A549 (cell line): ENCODE data around the gene RCSD1. TPM values are rescaled to one million over a fixed set of nuclear protein-coding genes. Genes with fewer than 3 reads are reported as not detected.

ENCODE experiments used
- ATAC-seq, 2 experiments: fragments of 200-7000 bp in 1 of 2; fragments of >200 bp in 1 of 2; cut with Nextera tagmentation in 1 of 2; cut with Tn5 transposase in 1 of 2; 3 replicates each; pipeline versions ENCODE4 v1.8.0 to v1.9.1; 2018 to 2020; ENCODE audit warnings: mild to moderate bottlenecking in 1 of 2, moderate library complexity in 1 of 2
- CTCF ChIA-PET: fragments of 300-600 bp; sonication (Branson Sonifier 250); formaldehyde crosslinking; extraction: SDS; loops from one replicate; lab custom pipeline; 2021; ENCODE audit warnings: antibody characterized with exemption, inconsistent platforms; lab: Yijun Ruan, JAX
- POLR2A ChIA-PET: fragments of 350-600 bp; formaldehyde crosslinking; extraction: SDS; loops from one replicate; lab custom pipeline; 2021; ENCODE audit warnings: antibody characterized with exemption, inconsistent platforms; lab: Yijun Ruan, JAX
- DNase-seq, 2 experiments: peaks; one replicate each; pipeline versions ENCODE4 v3.0.0 to v3.0.0-alpha.2; 2011 to 2016; ENCODE audit warnings: low read depth in 1 of 2, low spot score in 1 of 2
- FAIRE-seq: peaks from 2 replicates; lab custom pipeline; 2011; peaks lifted over from hg19 to GRCh38; lab: Jason Lieb, UNC
- H3K27ac ChIP-seq, 2 experiments: fragments of >200 bp; sonication (Bioruptor Twin); formaldehyde crosslinking; 3 replicates each; pipeline ENCODE4 v1.5.1; 2016 to 2017
- H3K4me1 ChIP-seq: fragments of >200 bp; sonication (Bioruptor Twin); formaldehyde crosslinking; 3 replicates; pipeline ENCODE4 v1.6.1; 2016
- H3K4me2 ChIP-seq: fragments of >200 bp; sonication (Bioruptor Twin); formaldehyde crosslinking; 3 replicates; pipeline ENCODE4 v1.6.1; 2016
- H3K4me3 ChIP-seq: fragments of >200 bp; sonication (Bioruptor Twin); formaldehyde crosslinking; 3 replicates; pipeline ENCODE4 v1.5.1; 2016
- H3K9me3 ChIP-seq: fragments of >200 bp; sonication (Bioruptor Twin); formaldehyde crosslinking; 3 replicates; pipeline ENCODE4 v1.6.1; 2016
- ATOH8 ChIP-seq: fragments of 250-450 bp; sonication (Bioruptor Pico); IDR thresholded peaks from 2 replicates; pipeline ENCODE4 v1.5.0; 2020; ENCODE audit warnings: low read depth, mild to moderate bottlenecking, moderate library complexity
- CBX8 ChIP-seq: fragments of 200-600 bp; sonication (generic); IDR thresholded peaks from 2 replicates; pipeline ENCODE4 v1.6.1; 2016
- CEBPB ChIP-seq, 2 experiments: fragments of >200 bp in 1 of 2; sonication (Bioruptor Twin) in 1 of 2; formaldehyde crosslinking in 1 of 2; IDR thresholded peaks; 2 replicates each; pipeline ENCODE4 v1.6.1; 2012 to 2016
- CHD2 ChIP-seq: fragments of 150-350 bp; IDR thresholded peaks from 2 replicates; pipeline ENCODE4 v1.6.1; 2014; ENCODE audit warnings: low read length; ENCODE audit not compliant: partially characterized antibody
- CHD4 ChIP-seq: fragments of 200-600 bp; sonication (generic); IDR thresholded peaks from 2 replicates; pipeline ENCODE4 v1.6.1; 2016; ENCODE audit warnings: antibody characterized with exemption, mild to moderate bottlenecking, borderline replicate concordance
- EHMT2 ChIP-seq: fragments of 200-600 bp; sonication (generic); IDR thresholded peaks from 2 replicates; pipeline ENCODE4 v1.6.1; 2016; ENCODE audit warnings: antibody characterized with exemption, low read depth, mild to moderate bottlenecking, moderate library complexity
- ELK1 ChIP-seq: fragments of 150-350 bp; IDR thresholded peaks from 2 replicates; pipeline ENCODE4 v1.6.1; 2014; ENCODE audit warnings: low read depth, mild to moderate bottlenecking, low read length
- GATA3 ChIP-seq: IDR thresholded peaks from 2 replicates; pipeline ENCODE4 v1.6.1; 2012; ENCODE audit warnings: borderline replicate concordance
- HDAC2 ChIP-seq: fragments of 200-600 bp; sonication (generic); IDR thresholded peaks from 2 replicates; pipeline ENCODE4 v1.6.1; 2016
- HOXA7 ChIP-seq: fragments of 250-450 bp; sonication (Bioruptor Pico); IDR thresholded peaks from 2 replicates; pipeline ENCODE4 v1.5.0; 2020; ENCODE audit warnings: mild to moderate bottlenecking, moderate library complexity
- KDM5A ChIP-seq: fragments of 200-600 bp; sonication (generic); IDR thresholded peaks from 2 replicates; pipeline ENCODE4 v1.6.1; 2016; ENCODE audit warnings: antibody characterized with exemption, mild to moderate bottlenecking
- MAX ChIP-seq: IDR thresholded peaks from 2 replicates; pipeline ENCODE4 v1.6.1; 2012
- MYC ChIP-seq: IDR thresholded peaks from 2 replicates; pipeline ENCODE4 v1.6.1; 2012; ENCODE audit warnings: mild to moderate bottlenecking, inconsistent platforms, low read length, improper control_type of control experiment, borderline replicate concordance
- POLR2AphosphoS2 ChIP-seq: conservative IDR thresholded peaks from 2 replicates; pipeline ENCODE4 v1.6.1; 2012; ENCODE audit warnings: low read length, improper control_type of control experiment, inconsistent platforms
- RARB ChIP-seq: fragments of 250-450 bp; sonication (Bioruptor Pico); IDR thresholded peaks from 2 replicates; pipeline ENCODE4 v1.8.0; 2021; ENCODE audit warnings: mild to moderate bottlenecking, moderate library complexity
- SREBF2 ChIP-seq: fragments of 450-650 bp; IDR thresholded peaks from 2 replicates; pipeline ENCODE4 v1.6.1; 2014; ENCODE audit warnings: mild to moderate bottlenecking, moderate library complexity
- TP53 ChIP-seq: fragments of 250-450 bp; sonication (Bioruptor Pico); IDR thresholded peaks from 2 replicates; pipeline ENCODE4 v1.5.0; 2021; ENCODE audit warnings: mild to moderate bottlenecking, moderate library complexity
- USF2 ChIP-seq: fragments of 450-650 bp; IDR thresholded peaks from 2 replicates; pipeline ENCODE4 v1.6.1; 2014; ENCODE audit warnings: antibody characterized with exemption
- ZC3H11A ChIP-seq: fragments of 450-650 bp; IDR thresholded peaks from 2 replicates; pipeline ENCODE4 v1.6.1; 2014; ENCODE audit warnings: antibody characterized with exemption, mild to moderate bottlenecking
- ZFP36 ChIP-seq: fragments of 450-650 bp; IDR thresholded peaks from 2 replicates; pipeline ENCODE4 v1.6.1; 2014; ENCODE audit warnings: borderline replicate concordance; ENCODE audit not compliant: partially characterized antibody
- WGBS: methylation state at CpG from one replicate; pipeline ENCODE4 v1.1.6; 2017; ENCODE audit errors: missing lambda C conversion rate; 5-methylcytosine and 5-hydroxymethylcytosine counted together
- polyA plus RNA-seq, 4 experiments: library from polyadenylated mRNA; depleted of rRNA in 3 of 4; stranded (reverse); fragments of >200 nt; fragmentation: RNase III in 1 of 4; extraction: RNeasy Plus Mini Kit Qiagen cat#74134 plus additional on column Dnase treatment in 1 of 4; gene quantifications; 2 replicates in 3 of 4; 3 replicates in 1 of 4; pipeline ENCODE4 v1.2.3, GENCODE V29; 2011 to 2017
- TF ChIP-seq, protein P1 (sequence below): IDR thresholded peaks from 2 replicates; pipeline ENCODE4 v1.6.1; 2012; ENCODE audit warnings: low read depth, borderline replicate concordance
- TF ChIP-seq, protein P2 (sequence below): fragments of >200 bp; sonication (Bioruptor Twin); formaldehyde crosslinking; IDR thresholded peaks from 3 replicates; pipeline ENCODE4 v1.5.1; 2016

RCSD1 gene
- polyA plus RNA-seq, 2 of the 4 experiments (the other 2 are of a cell fraction), result not detected

- peaks cover 43% of the 10 kb centered on the region for H3K4me1 ChIP-seq
- H3K4me2 ChIP-seq, result peak overlapping the region; percentile 77
- ChIA-PET POLR2A (interaction anchor here (0.5 to 1.0 kb wide), 4 partner anchors 74 to 215 kb away, joined by 3 to 9 read pairs (median 4); partner anchors contain the start of gene MPC2), CTCF (interaction anchor here (1.3 kb wide), 3 partner anchors 10 to 360 kb away, joined by 3 to 7 read pairs (median 5); no protein-coding TSS in a partner anchor)
- H3K4me3 ChIP-seq, result peak overlapping the region; percentile 97
- FAIRE-seq (no peak), ATAC-seq (peak; percentile 70 to 72), DNase-seq (peak; percentile 41 to 53)
- WGBS, result under 1% methylated on average over 13 of the region's 52 CpGs
- no peaks in the 10 kb centered on the region for H3K9me3 ChIP-seq
- TF ChIP-seq, protein P1, sequence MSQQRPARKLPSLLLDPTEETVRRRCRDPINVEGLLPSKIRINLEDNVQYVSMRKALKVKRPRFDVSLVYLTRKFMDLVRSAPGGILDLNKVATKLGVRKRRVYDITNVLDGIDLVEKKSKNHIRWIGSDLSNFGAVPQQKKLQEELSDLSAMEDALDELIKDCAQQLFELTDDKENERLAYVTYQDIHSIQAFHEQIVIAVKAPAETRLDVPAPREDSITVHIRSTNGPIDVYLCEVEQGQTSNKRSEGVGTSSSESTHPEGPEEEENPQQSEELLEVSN, result peak; percentile 39; the same call in 1 of the 2 replicates
- 0 out of 2 replicates have a peak, but pooled peaks have one; percentile 4 for TF ChIP-seq USF2
- TF ChIP-seq KDM5A, result no peak
- 0 out of 2 replicates have a peak, but pooled peaks have one; percentile 40 for TF ChIP-seq MAX
- TF ChIP-seq SREBF2, result no peak
- TF ChIP-seq MYC, result 0 out of 2 replicates have a peak, but pooled peaks have one; percentile 7
- TF ChIP-seq, all 56 proteins: peak for 4
- H3K27ac ChIP-seq, result peak overlapping the region; percentile 95 to 97
Measured at GRCh38 chr1:167722152-167722869, 92.3 kb downstream of the RCSD1 start.

- H3K27ac ChIP-seq, result peak overlapping the region; percentile 95 to 97
- TF ChIP-seq CHD2, result no peak
- no peak for TF ChIP-seq ZC3H11A
- no peak for TF ChIP-seq GATA3
- no peak for TF ChIP-seq SREBF2
- TF ChIP-seq EHMT2, result no peak
- TF ChIP-seq CHD4, result no peak
- no peak for TF ChIP-seq CEBPB (IDR thresholded peaks at IDR 0.05)
- CTCF ChIA-PET, result interaction anchor here (0.6 kb wide), 1 partner anchor 38 kb away, joined by 3 read pairs; no protein-coding TSS in a partner anchor
- ATAC-seq (no peak), DNase-seq (no peak), FAIRE-seq (no peak)
- 6% methylated on average over 4 of the region's 4 CpGs for whole genome bisulfite sequencing
- POLR2A ChIA-PET, result no interaction called here
- H3K9me3 ChIP-seq, result no peaks in the 10 kb centered on the region
- H3K4me2 ChIP-seq, result peak overlapping the region; percentile 77
- peak overlapping the region; percentile 97 for H3K4me3 ChIP-seq
- H3K4me1 ChIP-seq, result peaks cover 42% of the 10 kb centered on the region
Measured at GRCh38 chr1:167722870-167723251, 92.8 kb downstream of the RCSD1 start.

GRCh38 chr1:167723707-167724323 lies 93.8 kb downstream of the RCSD1 start:
- Histone ChIP-seq H3K4me2 (peak overlapping the region; percentile 77), H3K4me3 (peak overlapping the region; percentile 97), H3K4me1 (peaks cover 34% of the 10 kb centered on the region), H3K9me3 (no peaks in the 10 kb centered on the region), H3K27ac (no peak overlapping the region; a peak in 1 of 6 replicates)
- ATAC-seq (no peak), DNase-seq (no peak), FAIRE-seq (no peak)
- 96% methylated on average over 2 of the region's 2 CpGs for WGBS
- CTCF ChIA-PET, result no interaction called here
- POLR2A ChIA-PET, result no interaction called here
- TF ChIP-seq ZFP36, result no peak
- TF ChIP-seq, protein P1, result no peak
- no peak for TF ChIP-seq HOXA7 (CRISPR knock-in tag)
- no peak for TF ChIP-seq TP53 (CRISPR knock-in tag)
- no peak for TF ChIP-seq RARB (CRISPR knock-in tag)
- no peak for TF ChIP-seq ATOH8
- no peak for TF ChIP-seq HDAC2
- TF ChIP-seq CBX8, result no peak
- no peak for TF ChIP-seq ELK1
- TF ChIP-seq ZC3H11A, result no peak
- TF ChIP-seq, protein P2, sequence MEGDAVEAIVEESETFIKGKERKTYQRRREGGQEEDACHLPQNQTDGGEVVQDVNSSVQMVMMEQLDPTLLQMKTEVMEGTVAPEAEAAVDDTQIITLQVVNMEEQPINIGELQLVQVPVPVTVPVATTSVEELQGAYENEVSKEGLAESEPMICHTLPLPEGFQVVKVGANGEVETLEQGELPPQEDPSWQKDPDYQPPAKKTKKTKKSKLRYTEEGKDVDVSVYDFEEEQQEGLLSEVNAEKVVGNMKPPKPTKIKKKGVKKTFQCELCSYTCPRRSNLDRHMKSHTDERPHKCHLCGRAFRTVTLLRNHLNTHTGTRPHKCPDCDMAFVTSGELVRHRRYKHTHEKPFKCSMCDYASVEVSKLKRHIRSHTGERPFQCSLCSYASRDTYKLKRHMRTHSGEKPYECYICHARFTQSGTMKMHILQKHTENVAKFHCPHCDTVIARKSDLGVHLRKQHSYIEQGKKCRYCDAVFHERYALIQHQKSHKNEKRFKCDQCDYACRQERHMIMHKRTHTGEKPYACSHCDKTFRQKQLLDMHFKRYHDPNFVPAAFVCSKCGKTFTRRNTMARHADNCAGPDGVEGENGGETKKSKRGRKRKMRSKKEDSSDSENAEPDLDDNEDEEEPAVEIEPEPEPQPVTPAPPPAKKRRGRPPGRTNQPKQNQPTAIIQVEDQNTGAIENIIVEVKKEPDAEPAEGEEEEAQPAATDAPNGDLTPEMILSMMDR, result no peak
- TF ChIP-seq POLR2AphosphoS2, result no peak
